Superior temporal gyrus (tissue), 1 donor: ENCODE measurements around the gene ZYG11B.
"Not testable (repeated sequence)": the region's sequence is repeated elsewhere in the genome, so short reads cannot be mapped to it uniquely, and the experiment has no call there.

Experiments
- DNase-seq: peaks from one replicate; pipeline ENCODE4 v3.0.0-alpha.2; 2016; ENCODE audit errors: extremely low spot score

Gene ZYG11B

DNA sequence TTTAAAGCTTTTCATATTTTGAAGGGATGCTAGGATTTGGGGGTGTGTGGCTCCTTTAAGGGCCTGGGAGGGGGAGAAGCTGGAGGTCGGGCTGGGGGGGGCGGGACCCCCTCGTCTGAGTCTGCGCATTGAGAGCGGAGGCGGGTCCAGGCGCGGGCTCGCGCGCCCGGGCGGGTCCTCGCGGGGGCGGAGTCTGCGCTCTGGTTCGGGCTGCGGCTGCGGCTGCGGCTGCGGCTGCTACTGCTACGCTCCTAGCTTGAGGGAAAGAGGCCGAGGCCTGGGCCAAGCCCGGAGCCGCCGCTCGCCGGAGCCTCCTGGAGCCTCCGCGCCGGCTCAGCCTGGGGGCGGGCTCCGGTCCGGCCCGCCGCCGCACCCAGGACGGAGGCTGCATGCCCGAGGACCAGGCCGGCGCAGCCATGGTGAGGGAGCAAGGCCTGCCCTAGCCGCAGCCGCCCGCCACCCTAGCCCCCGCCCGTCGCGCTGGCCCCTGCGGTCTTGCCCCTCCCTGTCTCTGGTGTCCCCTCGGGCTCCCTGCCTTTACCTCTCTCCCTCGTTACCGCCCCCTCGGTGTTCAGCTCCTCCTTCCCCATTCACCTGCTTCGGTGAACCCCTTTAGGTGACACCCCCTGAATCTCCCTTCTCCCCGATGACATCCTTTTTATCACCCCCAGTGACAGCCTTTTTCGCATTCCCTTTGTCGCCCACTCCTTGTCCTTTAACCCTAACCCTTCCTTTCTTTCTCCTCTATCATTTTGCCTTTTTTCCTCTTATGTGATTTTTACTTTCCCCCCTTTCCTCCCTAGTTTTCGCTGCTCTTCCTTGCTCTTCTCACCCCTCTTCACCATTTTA lies at the start of gene ZYG11B:
ZYG11B (plus strand) TSS at position 189 of the 849 bp plus-strand sequence; CDS start at position 390, 201 bp downstream.
- peak; percentile 86 for DNase-seq

DNA sequence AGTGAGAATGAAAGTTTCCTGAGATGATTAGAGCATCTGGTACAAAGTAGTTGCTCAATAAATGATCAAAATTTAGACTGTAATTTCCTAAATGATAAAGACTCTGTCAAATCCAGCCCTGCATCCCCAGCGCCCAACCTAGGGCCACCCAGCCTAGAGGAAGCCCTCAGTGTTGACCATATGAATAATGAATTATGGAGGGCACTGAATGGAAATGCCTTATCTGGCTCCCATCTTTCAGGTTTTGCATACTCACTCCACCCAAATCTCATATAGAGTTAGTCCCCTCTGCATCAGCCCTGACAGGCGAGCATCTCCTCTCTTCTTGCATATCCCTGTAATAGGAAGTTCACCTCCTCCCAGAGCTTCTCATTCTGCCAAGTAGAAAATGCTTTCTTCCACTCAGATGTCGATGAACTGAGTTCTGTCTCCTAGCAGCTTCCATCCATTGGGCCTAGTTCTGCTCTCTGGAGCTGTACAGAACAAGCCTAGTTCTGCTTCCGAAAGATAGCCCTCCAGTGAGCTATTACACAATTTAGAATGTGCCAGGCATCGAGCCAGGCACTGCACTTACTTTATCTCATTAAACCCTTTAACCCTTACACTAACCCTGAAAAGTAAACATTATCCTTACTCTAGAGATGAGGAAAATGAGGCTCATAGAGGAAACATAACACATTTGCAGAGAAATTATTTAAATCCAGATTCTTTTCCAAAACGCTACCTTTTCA lies 49.0 kb upstream of the ZYG11B start:
- DNase-seq = no peak

DNA sequence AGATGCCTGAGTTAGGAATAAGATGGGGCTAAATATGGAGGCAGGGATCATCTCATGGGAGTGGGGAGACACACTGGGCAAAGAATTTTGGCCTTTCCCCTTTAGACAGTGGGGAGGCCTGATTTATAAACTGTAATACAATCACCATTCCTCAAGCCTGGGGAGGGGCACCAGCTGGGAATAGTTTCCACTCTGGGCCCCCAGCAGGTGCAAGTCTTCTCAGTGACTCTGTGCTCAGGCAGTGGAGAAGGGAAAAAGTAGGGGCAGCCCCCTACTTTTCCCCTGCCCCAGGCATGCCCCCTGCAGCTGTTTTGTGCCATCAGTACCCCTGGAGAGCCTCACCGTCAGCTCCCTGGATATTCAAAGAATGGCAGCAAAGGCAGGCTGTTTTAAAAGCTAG lies 47.2 kb upstream of the ZYG11B start:
- DNase-seq = no peak

DNA sequence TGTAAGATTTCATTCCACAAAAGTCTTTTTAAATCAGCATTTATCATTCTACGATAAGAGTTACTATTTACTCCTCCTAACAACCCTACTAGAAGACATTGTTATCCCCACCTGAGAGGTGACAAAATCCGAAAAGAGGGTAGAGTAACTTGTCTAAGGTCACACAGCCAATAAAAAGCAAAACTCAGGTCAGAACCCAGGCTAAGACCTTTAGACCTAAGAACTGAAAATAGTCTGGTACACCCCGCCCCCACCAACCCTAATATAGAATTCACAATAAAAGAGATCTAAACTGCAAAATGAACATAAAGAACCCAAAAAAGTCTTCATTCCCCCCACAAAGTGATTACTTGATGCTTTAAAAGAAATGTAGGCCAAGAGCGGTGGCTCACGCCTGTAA lies 46.8 kb upstream of the ZYG11B start:
- no peak for DNase-seq

DNA sequence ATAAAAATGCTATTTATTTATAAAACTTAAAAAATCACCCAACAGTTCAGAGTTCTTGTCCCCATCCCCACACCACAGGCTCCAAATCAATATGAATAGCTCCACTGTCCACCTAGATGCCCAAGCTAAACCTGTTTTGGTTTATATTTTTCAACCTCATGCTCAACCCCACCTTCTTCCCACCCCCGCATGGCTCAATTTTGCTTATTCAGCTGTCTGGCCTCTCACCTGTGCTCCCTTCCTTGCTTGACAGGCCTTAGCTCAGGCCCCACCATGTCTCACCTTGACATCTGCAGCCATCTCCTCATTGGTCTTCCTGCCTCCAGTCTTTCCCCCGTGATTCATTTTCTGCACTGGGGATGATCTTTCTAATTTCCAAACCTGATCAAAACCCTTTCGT lies 45.9 kb upstream of the ZYG11B start:
- DNase-seq = no peak

DNA sequence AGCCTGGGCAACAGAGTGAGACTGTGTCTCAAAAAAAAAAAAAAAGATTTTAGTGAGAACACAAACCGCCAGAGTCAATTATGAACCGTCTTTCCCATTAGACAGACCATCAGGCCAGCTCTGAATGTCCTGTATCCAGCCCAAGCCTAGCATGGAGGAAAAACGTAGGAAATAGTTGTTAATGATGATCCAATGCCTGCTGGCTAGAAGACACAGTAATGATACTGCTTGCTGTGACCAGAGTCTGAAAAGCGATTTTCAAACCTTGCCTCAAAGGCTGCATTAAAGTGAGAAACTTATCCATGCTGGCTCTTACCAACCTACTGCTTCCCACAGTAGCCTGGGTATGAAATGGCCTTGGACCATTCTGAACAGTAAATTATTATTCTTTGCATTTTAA lies 45.1 kb upstream of the ZYG11B start:
- no peak for DNase-seq

DNA sequence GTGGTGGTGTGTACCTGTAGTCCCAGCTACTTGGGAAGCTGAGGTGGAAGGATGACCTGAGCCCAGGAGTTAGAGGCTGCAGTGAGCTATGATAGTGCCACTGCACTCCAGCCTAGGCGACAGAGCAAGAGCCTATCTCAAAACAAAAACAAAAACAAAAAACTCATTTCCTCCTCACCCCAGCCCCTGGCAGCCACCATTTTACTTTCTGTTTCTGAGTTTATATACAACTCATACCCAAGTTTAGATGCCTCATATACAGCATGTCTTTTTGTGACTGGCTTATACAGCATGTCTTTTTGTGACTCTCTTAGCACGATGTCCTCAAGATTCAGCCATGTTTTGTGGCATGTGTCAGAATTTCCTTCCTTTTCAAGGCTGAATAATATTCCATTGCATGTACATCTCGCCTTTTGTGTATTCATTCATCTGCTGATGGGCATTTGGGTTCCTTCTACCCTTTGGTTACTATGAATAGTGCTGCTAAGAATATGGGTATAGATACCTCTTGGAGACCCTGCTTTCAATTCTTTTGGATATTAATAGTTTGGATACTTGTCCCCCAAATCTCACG lies 42.8 kb upstream of the ZYG11B start:
- DNase-seq = no peak

DNA sequence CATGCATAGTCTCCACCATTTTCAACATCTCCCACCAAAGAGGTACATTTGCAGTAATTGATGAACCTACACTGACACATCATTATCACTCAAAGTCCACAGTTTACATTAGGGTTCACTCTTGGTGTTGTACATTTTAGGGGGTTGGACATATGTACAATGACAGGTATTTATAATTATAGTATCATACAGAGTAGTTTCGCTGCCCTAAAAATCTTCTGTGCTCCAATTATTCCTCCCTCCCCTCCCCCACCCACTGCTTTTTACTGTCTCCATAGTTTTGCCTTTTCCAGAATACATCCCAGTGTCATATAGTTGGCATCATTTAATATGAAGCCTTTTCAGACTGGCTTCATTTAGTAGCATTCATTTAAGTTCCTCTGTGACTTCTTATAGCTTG lies 41.7 kb upstream of the ZYG11B start:
- DNase-seq = no peak

DNA sequence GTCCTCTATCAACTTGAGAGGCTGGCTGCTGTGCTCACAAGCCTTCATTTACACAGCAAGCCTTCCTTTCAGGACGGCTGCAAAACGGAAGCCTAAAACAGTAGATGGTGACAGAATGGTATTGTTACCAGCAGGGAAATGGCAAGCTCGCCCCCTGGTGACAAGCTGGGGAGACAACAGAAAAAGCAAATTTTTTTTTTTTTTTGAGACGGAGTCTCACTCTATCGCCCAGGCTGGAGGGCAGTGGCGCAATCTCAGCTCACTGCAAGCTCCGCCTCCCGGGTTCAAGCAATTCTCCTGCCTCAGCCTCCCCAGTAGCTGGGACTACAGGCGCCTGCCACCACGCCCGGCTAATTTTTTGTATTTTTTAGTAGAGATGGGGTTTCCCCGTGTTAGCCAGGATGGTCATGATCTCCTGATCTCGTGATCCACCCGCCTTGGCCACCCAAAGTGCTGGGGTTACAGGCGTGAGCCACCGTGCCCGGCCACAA lies 39.9 kb upstream of the ZYG11B start:
- DNase-seq = peak; percentile 80

DNA sequence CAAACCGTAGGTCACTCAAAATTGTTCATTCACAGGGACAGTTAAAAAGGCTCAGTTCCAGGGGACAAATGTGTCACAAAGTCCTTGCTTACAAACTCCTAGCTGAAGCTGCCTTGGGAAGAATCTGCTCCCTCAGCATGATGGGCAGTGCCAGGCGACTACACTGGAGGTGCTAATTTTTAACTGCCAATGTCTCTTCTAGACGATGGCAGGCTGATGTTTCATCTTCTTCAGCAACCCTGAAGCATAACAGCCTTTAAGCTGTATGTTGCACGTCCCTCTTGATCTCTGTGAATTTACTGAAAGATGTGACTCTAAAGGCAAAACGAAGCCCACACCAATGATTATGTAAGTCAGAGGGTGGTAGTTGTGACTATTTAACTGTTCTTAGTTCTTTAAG lies 39.4 kb upstream of the ZYG11B start:
- DNase-seq = no peak

DNA sequence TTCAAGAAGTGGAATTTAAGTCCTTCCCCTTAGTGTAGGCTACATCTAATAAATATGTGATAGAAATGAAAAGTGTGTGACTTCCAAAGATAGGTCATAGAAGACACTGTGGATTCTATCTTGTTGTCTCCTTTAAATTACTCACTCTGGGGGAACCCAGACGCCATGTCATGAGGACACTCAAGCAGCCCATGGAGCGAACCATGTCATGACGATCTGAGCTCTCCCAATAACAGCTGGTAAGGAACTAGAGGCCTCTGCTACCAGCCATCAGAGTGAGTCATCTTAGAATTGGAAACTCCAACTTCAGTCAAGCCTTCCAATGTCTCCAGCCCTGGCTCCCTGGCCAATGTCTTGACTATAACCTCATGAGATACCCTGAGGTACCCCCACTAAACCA lies 34.4 kb upstream of the ZYG11B start:
- DNase-seq = no peak

DNA sequence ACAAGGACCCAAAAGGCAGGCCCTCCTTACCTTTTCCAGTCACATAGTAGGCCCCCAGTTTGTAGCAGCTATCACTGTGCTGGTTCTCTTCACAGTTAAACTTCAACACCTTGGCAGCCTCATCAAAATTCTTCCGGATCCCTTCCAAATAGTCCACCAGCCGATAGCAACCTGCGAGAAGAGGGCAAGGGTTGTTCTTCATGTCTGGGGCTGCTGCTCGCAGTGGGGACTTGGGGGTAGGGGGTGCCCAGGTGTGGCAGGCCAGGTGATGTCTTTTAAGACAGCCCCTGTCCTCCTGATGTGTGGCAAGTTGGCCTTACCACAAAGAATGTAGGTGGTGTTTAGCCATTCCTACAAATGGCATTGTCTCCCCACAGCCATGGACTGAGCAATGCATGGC lies 33.6 kb upstream of the ZYG11B start:
- no peak for DNase-seq

DNA sequence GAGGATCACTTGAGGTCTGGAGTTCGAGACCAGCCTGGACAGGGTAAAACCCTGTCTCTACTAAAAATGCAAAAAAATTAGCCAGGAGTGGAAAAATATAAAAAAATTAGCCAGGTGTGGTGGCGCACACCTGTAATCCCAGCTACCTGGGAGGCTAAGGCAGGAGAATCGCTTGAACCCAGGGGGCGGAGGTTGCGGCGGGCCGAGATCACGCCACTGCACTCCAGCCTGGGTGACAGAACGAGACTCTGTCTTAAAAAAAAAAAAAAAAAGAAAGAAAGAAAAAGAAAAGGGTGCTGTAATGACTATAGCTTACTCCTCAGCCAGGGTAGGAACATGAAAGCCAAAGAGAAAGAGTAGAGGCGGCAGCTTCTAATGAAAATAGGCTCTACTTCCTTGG lies 32.9 kb upstream of the ZYG11B start:
- not testable (repeated sequence) for DNase-seq

DNA sequence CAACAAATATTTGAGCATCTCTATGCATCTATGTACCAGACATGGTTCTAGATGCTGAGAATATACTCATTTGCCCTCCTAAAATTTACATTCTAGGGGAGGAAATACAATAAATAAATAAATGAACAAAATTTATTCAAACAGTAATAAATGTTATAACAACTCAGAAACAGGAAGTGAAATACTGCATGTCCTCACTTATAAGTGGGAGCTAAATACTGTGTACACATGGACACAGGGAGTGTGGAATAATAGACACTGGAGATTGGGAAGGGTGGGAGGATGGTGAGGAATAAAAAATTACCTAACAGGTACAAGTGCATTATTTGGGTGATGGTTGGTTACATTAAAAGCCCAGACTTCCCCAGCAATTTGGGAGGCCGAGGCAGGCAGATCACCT lies 32.4 kb upstream of the ZYG11B start:
- no peak for DNase-seq

DNA sequence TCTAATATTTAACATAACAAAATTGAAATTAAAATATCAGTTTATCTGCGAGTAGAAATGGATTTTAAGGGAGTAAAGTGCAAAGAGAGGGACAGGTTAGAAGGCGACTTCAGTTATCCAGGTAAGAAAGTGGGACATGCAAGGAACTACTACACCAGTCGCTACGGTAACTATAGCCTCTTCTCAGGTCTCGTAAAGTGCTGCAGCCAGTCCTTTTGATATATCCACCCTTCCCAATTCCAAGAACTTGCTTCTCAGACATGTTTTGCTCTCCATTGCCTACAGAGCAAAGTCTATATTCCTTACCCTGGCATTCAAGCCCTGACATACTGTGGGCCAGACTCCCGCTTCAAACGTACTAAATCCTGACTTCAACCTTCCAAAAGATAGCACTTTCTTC lies 30.6 kb upstream of the ZYG11B start:
- no peak for DNase-seq

DNA sequence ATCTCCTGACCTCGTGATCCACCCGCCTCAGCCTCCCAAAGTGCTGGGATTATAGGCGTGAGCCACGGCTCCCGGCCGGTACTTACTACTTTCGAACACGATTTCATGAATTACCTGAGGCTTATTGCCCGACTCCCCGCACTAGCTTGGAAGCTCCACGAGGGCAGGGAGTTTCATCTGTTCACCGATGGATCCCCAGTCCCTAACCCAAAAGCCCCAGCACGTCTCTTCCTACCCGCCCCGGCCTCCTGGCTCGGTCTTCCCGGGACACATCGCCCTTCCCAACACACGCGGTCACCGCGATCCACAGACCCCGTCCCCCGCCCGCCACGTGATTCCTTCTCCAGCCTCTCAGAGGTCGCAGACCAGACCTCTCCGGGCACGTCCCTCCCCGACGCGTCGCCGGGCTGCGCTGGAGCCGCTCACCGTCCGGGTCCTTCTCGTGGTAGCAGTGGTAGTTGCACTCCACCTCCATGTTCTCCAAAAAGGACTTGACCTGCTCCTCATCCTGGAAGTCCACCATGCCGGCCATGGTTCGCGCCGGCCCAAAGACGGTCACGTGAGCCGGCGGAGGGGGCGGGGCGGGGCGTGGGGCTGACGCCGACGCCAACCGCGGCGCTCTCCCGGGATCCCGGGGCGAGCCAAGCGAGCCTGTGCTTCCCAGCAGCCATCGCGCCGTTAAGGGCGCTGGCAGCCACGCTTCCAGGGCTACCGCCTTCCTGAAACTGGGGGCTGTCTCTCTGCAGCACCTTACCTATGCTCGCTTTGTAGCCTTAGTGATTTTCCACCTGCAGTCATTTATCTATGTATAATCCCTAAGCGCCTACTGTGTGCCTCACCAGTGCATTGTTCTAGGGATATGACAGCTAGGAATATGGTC lies 28.2 kb upstream of the ZYG11B start, which contains the start of gene COA7:
COA7 (minus strand) TSS at position 553 of the 880 bp plus-strand sequence; CDS start at position 532, 21 bp downstream.
- peak; percentile 91 for DNase-seq

DNA sequence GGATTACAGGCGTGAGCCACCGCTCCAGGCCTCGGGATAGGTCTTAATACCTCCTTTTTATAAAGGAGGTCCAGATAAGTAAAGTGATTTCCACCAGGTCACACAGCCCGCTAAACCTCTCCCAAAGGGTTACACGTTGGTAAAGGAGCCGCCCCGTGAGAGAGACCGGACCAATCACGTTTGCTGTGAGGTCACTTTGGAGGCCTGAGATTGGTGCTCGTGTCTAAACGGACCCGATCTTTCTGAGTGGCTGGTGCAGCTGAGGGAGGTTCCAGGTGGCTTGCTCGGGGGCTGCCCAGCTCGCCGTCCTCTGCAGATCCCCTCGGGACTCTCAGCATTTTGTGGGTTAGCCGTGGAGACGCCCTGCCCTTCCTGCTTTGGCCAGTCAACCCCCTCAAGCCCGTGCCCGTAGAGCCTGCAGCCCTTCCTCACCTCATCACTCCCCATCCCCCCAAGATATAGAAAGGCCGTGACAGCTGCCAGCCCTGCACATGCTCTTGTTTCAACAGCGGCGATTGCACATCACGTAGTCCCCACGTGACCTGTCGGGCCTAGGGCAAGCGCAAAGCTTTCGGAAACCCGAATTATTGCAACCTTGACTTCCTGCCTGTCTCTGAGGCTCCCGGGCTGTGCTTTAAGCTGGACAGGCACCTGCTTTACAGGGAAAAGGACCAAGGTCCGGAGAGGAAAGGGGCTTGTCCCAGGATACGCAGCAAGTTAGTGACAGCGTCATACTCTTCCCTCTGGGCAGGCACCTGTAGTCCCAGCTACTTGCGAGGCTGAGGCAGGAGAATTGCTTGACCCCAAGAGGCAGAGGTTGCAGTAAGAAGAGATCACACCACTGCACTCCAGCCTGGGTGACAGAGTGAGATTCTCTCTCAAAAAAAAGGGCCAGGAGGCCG lies 23.1 kb upstream of the ZYG11B start:
- DNase-seq = peak; percentile 98

DNA sequence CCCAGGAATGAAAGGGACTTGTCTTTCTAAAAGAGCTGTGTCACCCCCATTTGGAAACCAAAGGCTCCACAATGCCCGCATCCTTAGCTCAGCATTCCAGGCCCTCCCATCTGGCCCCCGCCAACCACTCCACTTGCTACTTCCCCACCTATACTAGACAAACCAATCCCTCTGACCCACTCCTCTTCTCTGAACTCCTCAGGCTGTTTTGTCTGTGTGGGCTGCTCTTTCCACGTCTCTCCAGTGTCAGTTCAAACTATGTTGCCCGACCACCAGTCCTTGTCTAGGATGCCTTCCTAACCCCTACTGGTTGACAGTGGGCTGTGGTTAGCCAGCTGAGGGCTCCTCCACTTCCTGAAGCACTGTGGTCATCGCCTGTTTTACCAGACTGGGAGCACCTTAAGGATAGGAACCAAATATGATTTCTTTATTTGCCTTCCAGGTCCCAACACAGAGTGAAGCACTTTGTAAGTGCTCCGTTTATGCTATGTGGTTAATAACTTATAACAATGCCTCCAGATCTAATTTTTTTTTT lies 20.1 kb upstream of the ZYG11B start:
- DNase-seq = no peak

DNA sequence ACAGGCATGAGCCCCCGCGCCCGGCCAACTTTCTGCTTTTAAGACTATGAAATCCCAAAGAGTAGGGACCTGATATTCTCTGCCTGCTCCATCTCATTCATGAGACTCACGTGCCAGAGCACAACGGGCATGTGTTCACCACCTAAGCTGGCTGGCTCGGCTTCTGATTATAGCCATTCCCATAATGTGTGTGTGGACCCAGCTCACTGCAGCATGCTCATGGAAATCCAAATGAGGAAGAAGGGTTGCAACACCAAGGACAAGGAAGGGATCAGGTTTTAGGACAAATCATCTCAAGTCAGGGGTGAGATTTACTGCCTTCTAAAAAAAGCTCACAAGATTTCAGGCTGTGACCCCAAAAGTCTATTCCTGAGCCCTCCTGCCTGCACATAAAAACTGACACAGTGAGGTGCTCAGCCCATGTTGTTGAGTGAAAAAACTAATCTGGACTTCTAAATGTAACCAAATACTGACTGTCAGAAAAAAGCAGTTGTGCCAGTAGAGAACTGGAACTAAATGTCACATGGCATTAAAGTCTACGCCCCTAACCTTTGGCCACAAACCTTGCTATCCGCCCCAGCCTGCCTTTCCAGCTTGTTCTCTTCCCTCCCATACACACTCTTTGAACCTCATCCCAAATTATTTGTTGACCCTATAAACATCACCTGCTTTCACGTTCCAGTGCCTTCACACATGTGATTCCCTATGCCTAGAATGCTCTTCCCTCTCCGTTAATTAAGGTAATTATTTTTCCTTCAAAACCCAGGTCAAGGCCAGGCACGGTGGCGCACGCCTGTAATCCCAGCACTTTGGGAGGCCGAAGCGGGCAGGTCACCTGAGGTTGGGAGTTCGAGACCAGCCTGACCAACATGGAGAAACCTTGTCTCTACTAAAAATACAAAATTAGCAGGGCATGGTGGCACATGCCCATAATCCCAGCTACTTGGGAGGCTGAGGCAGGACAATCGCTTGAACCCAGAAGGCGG lies 19.0 kb upstream of the ZYG11B start:
- no peak for DNase-seq
